Transverse colon (tissue), 3 donors: ENCODE measurements around the gene LAMA5.

Source experiments
- POLR2A ChIP-seq: fragments of 450-650 bp; IDR thresholded peaks from one replicate; pipeline ENCODE4 v1.6.1; 2016; ENCODE audit warnings: antibody characterized with exemption, mild to moderate bottlenecking, moderate library complexity
- POLR2AphosphoS5 ChIP-seq, 3 donors: sonication (generic); formaldehyde crosslinking; IDR thresholded peaks; one replicate each; pipeline ENCODE4 v1.6.1; 2016; ENCODE audit warnings: antibody characterized with exemption in 3 of 3

DNA sequence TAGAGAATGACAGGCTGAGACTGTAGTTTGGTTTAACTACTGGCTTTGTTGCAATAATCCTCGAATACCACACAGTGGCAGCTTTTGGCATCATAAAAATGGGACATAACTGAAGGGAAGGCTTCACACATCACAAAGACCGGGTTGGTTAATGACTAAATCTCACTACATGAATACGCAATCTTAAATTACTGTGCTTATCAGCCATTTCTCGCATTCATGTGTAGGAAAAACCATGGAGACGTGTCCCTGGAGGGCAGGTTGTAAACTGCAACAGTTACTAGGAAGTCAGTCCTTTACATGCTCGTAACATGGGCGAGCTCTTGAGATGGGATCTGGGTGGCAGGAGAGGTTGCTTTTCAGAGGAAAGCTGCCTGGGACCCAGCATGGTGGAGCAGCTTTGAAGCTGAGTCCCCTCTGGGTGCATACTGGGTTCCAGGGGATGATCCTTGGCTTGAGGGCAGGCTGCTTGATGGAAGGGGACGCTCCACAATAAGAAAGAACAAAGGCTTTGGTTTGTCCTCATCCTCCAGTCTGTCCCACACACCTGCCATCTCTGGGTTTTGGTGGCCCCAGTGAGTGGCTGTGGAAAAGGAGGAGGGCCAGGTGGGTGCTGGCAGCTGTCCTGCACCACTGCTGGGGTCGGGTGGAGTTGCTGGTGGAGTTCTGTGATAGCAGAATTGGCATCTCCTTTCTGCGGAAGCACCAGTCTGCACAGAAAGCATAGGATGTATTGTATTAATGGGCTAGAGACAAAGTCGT lies 21.9 kb upstream of the LAMA5 start:
- TF ChIP-seq POLR2A (no peak), POLR2AphosphoS5 (IDR thresholded peaks at IDR 0.05) (no peak)
